ENCODE results near the gene ARRDC4.

Gene ARRDC4

DNA sequence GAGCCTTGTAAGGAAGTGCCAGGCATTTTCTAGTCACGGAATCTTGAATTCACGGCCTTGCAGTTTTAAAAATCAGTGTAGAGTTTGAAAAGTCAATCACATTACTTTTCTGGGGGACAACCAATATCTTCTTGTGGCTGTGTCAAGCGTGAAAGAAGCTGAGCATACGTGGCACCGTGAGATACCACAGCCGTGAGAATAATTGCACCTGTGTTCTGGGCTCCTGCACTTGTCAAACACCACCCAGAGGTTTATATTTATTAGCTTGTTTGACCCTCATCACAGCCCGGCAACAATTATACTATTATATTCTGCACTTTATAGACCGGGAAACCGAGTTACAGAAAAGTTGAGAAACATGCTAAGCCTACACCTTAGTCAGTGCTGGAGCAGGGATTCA is 45.2 kb downstream of the ARRDC4 start:
- Histone ChIP-seq H3K9me3 (ENCODE audit: low read depth, low read length) (no peaks in the 10 kb centered on the region), H3K4me3 (no peak overlapping the region), H3K27ac (no peak overlapping the region), H3K36me3 (ENCODE audit: insufficient read depth, low read length) (no peaks in the 10 kb centered on the region), H3K9ac (ENCODE audit: insufficient read length) (no peak overlapping the region)
- TF ChIP-seq EZH2 (IDR thresholded peaks at IDR 0.05) (no peak), POLR2AphosphoS5 (IDR thresholded peaks at IDR 0.05; ENCODE audit: borderline replicate concordance, low read depth, low read length) (no peak), FOXP2 (optimal IDR thresholded peaks at IDR 0.05; ENCODE audit: control extremely low read depth, extremely low read length, insufficient read depth) (no peak)
- no peak for DNase-seq (ENCODE audit: low read depth, low spot score)

DNA sequence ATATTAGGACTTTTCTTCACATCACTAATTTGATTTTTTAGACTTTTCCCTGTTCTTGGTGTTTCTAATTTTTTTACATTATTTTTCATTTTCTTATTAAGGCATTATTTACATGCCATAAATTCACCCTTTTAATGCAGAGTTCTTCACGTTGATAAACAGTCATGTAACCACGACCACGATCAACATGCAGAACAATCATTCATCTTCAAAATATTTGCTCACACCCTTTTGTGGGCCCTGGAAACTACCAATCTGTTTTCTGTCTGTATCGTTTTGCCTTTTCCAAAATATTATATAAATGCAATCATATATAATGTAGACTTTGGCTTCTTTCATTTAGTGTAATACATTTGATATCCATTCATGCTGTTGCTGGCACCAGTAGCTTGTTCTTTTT is 48.7 kb downstream of the ARRDC4 start:
- TF ChIP-seq FOXP2 (optimal IDR thresholded peaks at IDR 0.05; ENCODE audit: control extremely low read depth, extremely low read length, insufficient read depth) (no peak), EZH2 (IDR thresholded peaks at IDR 0.05) (no peak), POLR2AphosphoS5 (IDR thresholded peaks at IDR 0.05; ENCODE audit: borderline replicate concordance, low read depth, low read length) (no peak)
- no peak overlapping the region for H3K27ac ChIP-seq
- no peak for DNase-seq (ENCODE audit: low read depth, low spot score)
- H3K9me3 ChIP-seq (ENCODE audit: low read depth, low read length) = no peaks in the 10 kb centered on the region
- H3K36me3 ChIP-seq (ENCODE audit: insufficient read depth, low read length) = no peaks in the 10 kb centered on the region
- H3K9ac ChIP-seq (ENCODE audit: insufficient read length) = no peak overlapping the region
- no peak overlapping the region for H3K4me3 ChIP-seq

DNA sequence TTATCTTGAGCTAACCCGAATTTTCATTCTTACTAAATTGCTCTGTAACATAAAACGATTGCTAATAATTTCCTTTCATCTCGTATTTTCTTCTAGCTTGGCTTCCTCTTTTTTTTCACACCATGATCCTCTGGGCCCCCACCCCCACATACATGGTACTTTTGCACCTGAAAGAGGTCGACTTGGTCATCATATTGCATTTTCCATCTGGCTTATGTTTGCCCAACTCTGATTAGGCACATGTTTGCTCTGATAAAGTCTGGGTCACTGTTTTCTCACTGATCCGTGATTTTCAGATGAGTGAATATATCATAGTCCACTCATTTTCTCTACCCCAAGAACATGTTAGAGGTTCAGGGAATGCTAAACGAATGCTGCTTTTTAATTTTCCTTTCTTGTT is 49.5 kb downstream of the ARRDC4 start:
- TF ChIP-seq EZH2 (IDR thresholded peaks at IDR 0.05) (no peak), FOXP2 (optimal IDR thresholded peaks at IDR 0.05; ENCODE audit: control extremely low read depth, extremely low read length, insufficient read depth) (no peak)
- DNase-seq (ENCODE audit: low read depth, low spot score) = no peak

DNA sequence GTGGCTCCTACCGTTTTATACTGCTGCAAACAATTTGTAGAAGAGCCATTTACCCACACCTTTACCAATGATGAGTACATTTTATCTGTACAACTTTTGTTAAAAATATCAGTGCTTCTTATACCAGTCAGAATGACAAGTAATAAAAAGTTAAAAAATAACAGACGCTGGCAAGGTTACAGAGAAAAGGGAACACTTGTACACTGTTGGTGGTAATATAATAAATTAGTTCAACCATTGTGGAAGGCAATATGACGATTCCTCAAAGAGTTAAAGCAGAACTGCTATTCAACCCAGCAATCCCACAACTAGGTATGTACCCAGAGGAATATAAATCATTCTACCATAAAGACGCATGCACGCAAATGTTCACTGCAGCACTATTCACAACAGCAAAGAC is 51.9 kb downstream of the ARRDC4 start:
- TF ChIP-seq POLR2AphosphoS5 (IDR thresholded peaks at IDR 0.05; ENCODE audit: borderline replicate concordance, low read depth, low read length) (no peak), FOXP2 (optimal IDR thresholded peaks at IDR 0.05; ENCODE audit: control extremely low read depth, extremely low read length, insufficient read depth) (no peak), EZH2 (IDR thresholded peaks at IDR 0.05) (no peak)
- H3K9me3 ChIP-seq (ENCODE audit: low read depth, low read length) = no peaks in the 10 kb centered on the region
- H3K9ac ChIP-seq (ENCODE audit: insufficient read length) = no peak overlapping the region
- no peak for DNase-seq (ENCODE audit: low read depth, low spot score)
- no peak overlapping the region for H3K4me3 ChIP-seq
- H3K27ac ChIP-seq = no peak overlapping the region
- no peaks in the 10 kb centered on the region for H3K36me3 ChIP-seq (ENCODE audit: insufficient read depth, low read length)

More for the DNA sequence above, 49.5 kb downstream of the ARRDC4 start:
- Histone ChIP-seq H3K27ac (no peak overlapping the region), H3K9ac (ENCODE audit: insufficient read length) (no peak overlapping the region), H3K4me3 (no peak overlapping the region), H3K36me3 (ENCODE audit: insufficient read depth, low read length) (no peaks in the 10 kb centered on the region), H3K9me3 (ENCODE audit: low read depth, low read length) (no peaks in the 10 kb centered on the region)

DNA sequence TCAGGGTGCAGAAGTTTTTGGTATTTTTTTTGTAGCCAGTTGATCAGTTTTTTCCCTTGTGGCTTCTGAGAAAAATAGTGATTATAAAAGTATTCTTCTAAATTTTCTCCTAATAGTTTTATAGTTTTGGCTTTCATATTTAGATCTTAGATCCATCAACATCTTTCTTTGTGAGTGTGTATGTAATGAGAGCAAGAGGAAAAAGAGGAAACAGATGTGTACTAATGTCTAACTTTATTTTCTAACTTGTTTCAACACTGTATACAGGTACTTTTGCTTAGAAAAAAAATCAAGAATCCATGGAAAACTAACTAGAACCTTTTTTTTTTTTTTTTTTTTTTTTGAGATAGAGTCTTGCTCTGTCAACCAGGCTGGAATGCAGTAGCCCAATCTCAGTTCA is 53.1 kb downstream of the ARRDC4 start:
- H3K9me3 ChIP-seq (ENCODE audit: low read depth, low read length) = no peaks in the 10 kb centered on the region

DNA sequence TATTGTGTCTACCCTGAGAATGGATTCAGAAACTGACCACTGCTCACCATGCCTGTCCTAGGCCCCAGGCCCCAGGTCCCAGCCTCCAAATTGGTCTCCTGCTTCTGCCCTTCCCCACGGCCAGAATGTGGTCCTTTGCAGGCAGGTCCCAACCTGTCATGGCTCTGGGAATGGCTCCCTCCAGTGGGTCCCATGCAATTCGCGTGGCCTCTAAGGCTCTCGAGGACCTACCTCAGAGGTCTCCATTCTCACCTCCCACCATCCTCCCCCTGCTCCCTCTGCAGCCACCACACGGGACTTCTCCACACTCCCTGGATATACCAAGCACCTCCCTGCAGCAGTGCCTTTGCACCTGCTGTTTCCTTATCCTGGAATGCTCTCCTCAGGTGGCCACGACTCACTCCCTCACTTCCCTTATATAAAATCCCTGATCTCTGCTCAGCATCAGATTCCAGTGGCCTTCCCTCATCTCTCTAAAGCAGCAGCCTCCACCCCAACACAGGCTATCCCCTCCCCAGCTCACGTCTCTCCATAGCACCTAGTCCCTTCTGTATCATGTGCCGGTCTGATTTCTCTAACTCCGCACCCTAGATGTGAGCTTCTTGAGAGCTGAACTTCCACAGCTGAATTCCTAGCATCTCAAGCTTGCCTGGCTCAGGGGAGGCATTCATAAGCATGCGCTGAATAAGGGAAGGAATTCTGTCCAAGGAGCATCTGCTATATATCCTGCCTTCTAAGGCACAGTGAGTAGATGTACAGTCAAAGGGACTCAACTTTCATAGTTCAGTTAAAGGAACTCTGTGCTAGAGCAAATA is 56.9 kb downstream of the ARRDC4 start:
- Histone ChIP-seq H3K36me3 (ENCODE audit: insufficient read depth, low read length) (no peaks in the 10 kb centered on the region), H3K9ac (ENCODE audit: insufficient read length) (no peak overlapping the region), H3K9me3 (ENCODE audit: low read depth, low read length) (no peaks in the 10 kb centered on the region), H3K4me3 (no peak overlapping the region), H3K27ac (no peak overlapping the region)
- TF ChIP-seq EZH2 (IDR thresholded peaks at IDR 0.05) (no peak), FOXP2 (optimal IDR thresholded peaks at IDR 0.05; ENCODE audit: control extremely low read depth, extremely low read length, insufficient read depth) (no peak), POLR2AphosphoS5 (IDR thresholded peaks at IDR 0.05; ENCODE audit: borderline replicate concordance, low read depth, low read length) (no peak)
- no peak for DNase-seq (ENCODE audit: low read depth, low spot score)

More for the DNA sequence above, 53.1 kb downstream of the ARRDC4 start:
- TF ChIP-seq FOXP2 (optimal IDR thresholded peaks at IDR 0.05; ENCODE audit: control extremely low read depth, extremely low read length, insufficient read depth) (no peak), EZH2 (IDR thresholded peaks at IDR 0.05) (no peak), POLR2AphosphoS5 (IDR thresholded peaks at IDR 0.05; ENCODE audit: borderline replicate concordance, low read depth, low read length) (no peak)
- Histone ChIP-seq H3K36me3 (ENCODE audit: insufficient read depth, low read length) (no peaks in the 10 kb centered on the region), H3K27ac (no peak overlapping the region), H3K4me3 (no peak overlapping the region), H3K9ac (ENCODE audit: insufficient read length) (no peak overlapping the region)
- no peak for DNase-seq (ENCODE audit: low read depth, low spot score)

DNA sequence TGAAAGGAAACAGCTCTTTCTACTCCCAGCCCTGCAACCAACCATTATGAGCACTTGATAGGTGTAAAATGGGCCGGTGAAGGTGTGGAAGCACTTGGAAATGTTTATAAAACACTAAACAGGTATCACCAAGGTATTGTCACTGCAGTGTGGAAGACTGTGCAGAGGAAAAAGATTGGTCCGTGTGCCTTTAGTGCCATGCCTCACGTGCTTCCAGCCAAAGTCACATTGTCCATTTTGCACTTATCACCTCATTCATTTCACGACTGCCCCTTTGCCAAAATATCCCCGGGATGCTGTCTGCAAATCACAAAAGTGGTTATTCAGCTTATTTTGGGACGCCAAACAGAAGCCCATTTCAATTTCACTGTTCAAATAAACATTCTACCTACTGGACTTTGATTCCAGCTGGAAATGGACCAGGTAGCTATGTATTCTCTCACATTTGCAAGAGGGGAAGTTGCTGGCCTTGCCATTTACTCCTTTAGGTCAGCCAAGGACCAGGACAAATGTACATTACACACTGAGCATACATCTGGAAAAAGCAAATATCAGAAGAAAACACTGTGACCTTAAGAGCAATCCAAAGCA is 58.4 kb downstream of the ARRDC4 start:
- Histone ChIP-seq H3K27ac (no peak overlapping the region), H3K36me3 (ENCODE audit: insufficient read depth, low read length) (no peaks in the 10 kb centered on the region), H3K9me3 (ENCODE audit: low read depth, low read length) (no peaks in the 10 kb centered on the region), H3K4me3 (no peak overlapping the region), H3K9ac (ENCODE audit: insufficient read length) (no peak overlapping the region)
- DNase-seq (ENCODE audit: low read depth, low spot score) = no peak
- TF ChIP-seq FOXP2 (optimal IDR thresholded peaks at IDR 0.05; ENCODE audit: control extremely low read depth, extremely low read length, insufficient read depth) (no peak), EZH2 (IDR thresholded peaks at IDR 0.05) (no peak), POLR2AphosphoS5 (IDR thresholded peaks at IDR 0.05; ENCODE audit: borderline replicate concordance, low read depth, low read length) (no peak)

Data from SK-N-MC (cell line).